IPS-NIHi11 (cell line): ENCODE results near the gene NECTIN2.

Source experiments
- DNase-seq: peaks from one replicate; pipeline ENCODE4 v3.0.0; 2012; ENCODE audit warnings: mixed read lengths, low spot score

NECTIN2 gene

DNA sequence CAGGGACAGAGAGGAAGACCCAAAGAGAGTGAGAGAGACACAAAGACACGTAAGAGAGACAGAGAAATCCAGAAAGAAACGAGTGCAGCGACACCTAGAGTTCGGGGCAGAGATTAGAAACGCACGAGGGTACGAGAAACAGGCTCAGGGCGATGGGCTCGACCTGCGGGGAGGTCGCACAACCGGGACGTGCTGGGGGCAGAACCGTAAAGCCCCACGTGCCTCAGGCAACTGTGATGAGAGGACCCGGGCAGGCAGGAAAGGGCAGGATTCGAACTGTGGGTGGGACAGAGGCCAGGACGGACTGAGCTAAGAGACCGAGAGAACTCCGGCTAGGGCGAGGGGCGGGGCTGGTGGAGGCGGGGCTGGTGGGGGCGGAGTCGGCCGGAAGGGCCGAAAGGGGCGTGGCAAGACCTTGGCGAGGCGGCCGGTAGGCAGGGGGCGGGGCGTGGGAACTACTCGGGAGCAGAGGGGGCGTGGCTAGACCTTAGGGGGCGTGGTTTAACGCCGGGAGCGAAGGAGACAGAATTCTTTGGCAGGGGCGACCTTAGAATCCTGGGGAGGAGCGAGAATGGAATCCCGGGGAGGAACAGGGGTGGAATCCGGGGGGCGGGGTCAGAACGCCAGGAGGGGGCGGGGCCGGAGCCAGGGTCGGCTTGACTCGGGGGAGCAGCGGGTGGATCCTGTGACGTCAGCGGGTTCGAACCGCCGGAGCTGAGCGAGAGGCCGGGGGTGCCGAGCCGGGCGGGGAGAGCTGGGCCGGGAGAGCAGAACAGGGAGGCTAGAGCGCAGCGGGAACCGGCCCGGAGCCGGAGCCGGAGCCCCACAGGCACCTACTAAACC, at the start of gene NECTIN2:
Gene NECTIN2, plus strand, starts transcription at position 686 of the 843 bp plus-strand sequence. CDS start 229 bp downstream, outside the sequence.
- DNase-seq = peak; percentile 94

DNA sequence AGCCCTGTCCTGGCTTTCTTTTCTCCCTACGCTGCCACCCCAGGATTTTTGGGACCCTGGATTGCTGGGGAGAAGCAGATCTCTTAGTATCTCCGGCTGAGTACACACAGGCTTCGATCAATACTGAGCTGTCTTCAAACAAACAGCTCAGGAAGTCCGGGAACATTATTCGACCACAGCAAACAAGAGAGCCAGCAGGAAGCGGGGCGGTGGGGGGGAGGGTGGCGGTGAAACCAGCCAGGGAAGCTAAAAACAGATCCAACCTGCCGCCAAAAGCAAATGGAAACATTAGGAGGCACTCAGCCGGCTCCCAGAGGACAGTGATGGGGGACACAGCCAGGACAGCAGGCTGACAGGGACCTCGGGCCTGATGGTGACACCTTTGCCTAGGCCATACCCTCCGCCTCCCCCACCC, 49.4 kb upstream of the NECTIN2 start:
- peak; percentile 57 for DNase-seq

GRCh38 chr19:44799627-44800346, 46.3 kb upstream of the NECTIN2 start:
- DNase-seq = no peak

DNA sequence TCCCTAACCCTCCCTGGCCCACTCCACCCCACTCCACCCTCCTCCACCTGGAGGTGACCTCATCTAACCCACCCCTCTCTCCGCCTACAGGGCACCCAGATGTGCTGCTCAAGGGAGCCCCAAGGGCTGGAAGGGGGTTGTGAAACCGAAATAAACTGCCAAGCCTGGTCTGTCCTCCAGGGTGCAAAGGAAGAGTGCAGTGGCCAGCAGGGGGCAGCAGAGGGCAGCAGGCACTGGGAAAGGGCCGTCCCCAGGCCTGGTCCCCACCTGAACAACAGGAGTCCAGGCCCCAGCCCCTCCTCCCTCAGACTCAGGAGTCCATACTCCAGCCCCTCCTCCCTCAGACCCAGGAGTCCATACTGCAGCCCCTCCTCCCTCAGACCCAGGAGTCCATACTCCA, 45.6 kb upstream of the NECTIN2 start:
- peak; percentile 92 for DNase-seq

- DNase-seq = peak; percentile 24
Measured at GRCh38 chr19:44803442-44804428, 42.4 kb upstream of the NECTIN2 start.

- DNase-seq = no peak
Measured at GRCh38 chr19:44806291-44806690, 39.8 kb upstream of the NECTIN2 start.

DNA sequence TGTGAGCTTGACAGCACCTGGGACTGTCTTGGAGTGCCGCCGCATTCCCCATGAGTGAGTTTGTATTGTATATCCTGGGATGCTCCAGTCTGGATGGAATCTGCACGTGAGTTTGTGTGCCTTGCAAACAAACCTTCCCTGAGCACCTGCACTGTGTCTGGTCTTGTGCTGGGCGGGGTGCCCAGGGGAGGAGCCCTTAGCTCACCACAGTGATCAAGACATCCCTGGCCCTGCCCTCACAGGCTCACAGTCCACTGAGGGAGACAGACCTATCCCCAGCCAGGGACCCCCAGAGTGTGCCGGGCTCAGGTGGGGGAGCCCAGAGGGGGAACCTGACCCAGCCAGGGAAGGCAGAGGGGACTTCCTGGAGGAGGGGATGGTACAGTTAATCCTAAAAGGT, 38.9 kb upstream of the NECTIN2 start:
- DNase-seq = no peak

DNA sequence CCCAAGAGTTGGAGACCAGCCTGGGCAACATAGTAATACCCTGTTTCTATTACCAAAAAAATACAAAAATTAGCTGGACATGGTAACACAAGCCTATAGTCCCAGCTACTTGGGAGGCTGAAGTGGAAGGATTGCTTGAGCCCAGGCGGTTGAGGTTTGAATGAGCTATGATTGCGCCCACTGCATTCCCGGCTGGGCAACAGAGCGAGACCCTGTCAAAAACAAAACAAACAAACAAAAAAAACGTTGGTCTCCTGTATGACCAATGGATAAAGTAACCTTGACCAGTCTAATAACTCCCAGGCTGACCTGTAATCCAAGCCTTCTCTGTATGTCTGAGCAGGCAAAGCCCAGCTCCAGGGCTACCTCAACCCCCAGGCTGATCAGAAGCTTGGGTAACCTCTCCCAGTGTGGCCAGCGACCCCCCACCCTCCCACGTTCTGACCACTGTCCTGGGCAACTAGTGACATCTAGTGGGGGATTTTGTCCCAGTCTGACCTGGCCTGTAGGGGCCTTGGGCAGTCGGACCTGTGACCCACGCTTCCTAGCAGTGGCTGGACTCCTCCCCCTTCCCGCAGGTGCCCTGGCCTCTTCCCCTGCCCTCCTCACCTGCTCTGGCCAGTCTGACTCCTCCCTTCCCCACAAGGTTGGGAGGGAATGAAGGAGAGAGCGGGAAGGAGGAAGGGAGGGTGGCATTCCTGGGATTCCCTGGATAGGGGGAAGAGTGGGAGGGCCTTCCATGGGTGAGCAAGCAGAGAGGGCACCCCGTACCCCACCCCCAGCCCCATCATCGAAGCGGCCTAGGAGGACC, 38.2 kb upstream of the NECTIN2 start:
- DNase-seq = peak; percentile 92

- DNase-seq = peak; percentile 97
Measured at GRCh38 chr19:44808463-44809371, 37.4 kb upstream of the NECTIN2 start, which contains the start of gene BCAM. TSS of gene BCAM (plus strand) at chr19:44809103. CDS start at chr19:44809125, 22 bp downstream.

- no peak for DNase-seq
Measured at GRCh38 chr19:44809577-44810233, 36.4 kb upstream of the NECTIN2 start.

- DNase-seq = peak; percentile 37
Measured at GRCh38 chr19:44810234-44811121, 35.6 kb upstream of the NECTIN2 start.

DNA sequence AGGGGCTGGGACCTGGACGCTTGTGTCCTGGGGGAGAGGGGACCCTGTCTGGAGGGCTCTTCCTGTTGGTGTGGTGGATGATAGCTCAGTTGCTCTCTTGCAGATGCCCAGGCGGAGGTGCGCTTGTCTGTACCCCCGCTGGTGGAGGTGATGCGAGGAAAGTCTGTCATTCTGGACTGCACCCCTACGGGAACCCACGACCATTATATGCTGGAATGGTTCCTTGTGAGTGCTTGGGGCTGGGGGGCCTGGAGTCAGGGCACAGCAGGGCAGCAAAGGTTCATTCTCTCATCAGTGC, 35.0 kb upstream of the NECTIN2 start:
- DNase-seq = no peak

DNA sequence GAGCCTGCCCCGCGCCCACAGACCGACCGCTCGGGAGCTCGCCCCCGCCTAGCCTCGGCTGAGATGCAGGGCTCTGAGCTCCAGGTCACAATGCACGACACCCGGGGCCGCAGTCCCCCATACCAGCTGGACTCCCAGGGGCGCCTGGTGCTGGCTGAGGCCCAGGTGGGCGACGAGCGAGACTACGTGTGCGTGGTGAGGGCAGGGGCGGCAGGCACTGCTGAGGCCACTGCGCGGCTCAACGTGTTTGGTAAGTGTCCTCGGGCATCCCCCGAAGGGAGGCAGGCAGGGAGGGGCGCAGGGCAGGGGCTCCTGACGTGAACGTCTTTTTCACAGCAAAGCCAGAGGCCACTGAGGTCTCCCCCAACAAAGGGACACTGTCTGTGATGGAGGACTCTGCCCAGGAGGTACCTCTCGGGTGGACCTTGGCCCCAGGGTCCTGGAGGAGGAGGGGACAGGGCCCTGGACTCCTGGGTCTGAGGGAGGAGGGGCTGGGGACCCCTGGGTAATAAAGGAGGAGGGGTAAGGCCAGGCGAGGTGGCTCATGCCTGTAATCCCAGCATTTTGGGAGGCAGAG, 33.9 kb upstream of the NECTIN2 start:
- no peak for DNase-seq

DNA sequence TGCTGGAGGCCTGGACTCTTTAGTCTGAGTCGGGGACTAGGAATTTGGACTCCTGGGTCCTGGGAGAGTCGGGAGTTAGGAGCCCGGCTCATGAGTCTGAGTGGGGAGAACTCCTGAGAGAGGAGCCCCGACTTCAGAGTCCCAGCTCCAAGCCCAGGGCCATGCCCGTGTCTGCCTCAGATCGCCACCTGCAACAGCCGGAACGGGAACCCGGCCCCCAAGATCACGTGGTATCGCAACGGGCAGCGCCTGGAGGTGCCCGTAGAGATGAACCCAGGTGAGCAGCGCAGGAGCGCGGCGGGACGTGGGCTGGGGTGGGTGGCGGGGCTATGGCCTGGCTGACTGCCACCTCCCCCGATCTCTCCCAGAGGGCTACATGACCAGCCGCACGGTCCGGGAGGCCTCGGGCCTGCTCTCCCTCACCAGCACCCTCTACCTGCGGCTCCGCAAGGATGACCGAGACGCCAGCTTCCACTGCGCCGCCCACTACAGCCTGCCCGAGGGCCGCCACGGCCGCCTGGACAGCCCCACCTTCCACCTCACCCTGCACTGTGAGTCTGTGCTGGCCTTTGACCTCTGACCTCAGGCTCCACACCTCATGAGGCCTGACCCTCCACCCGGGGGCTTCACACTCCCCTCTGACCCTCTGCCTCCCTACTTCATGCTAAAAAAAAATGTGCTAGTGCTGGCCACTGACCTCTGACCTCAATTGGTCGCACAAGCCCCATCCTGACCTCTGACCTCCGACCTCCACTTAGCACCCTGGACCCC, 32.8 kb upstream of the NECTIN2 start:
- peak; percentile 68 for DNase-seq

GRCh38 chr19:44813841-44814470, 32.1 kb upstream of the NECTIN2 start:
- DNase-seq = no peak

DNA sequence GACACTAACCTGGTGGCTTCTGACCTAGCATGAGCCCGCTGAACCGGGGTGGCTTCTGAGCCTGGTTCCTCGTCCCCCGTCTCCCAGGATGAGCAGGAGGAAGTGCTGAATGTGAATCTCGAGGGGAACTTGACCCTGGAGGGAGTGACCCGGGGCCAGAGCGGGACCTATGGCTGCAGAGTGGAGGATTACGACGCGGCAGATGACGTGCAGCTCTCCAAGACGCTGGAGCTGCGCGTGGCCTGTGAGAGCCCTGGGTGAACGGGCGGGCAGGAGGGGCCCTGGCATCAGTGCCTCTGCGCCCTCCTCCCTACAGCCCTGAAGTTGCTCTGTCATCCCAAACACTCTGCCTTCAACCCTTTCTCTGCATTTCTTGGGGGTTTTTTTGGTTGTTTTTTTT, 31.6 kb upstream of the NECTIN2 start:
- DNase-seq = no peak

GRCh38 chr19:44816301-44816700, 29.8 kb upstream of the NECTIN2 start:
- DNase-seq = no peak
